Endodermal cell (in vitro differentiated cells): ENCODE data around the gene SLC16A2. TPM values are rescaled to one million over a fixed set of nuclear protein-coding genes. Genes with fewer than 3 reads are reported as not detected.

Experiments
- DNase-seq: peaks from one replicate; pipeline ENCODE4 v3.0.0-alpha.2; 2017
- H3K27ac ChIP-seq: 2 replicates; pipeline ENCODE4 v1.5.1; 2013; ENCODE audit warnings: mild to moderate bottlenecking, low read depth, low read length, moderate library complexity
- H3K27me3 ChIP-seq: 2 replicates; pipeline ENCODE4 v1.6.1; 2013; ENCODE audit warnings: mild to moderate bottlenecking, low read length, moderate library complexity; ENCODE audit not compliant: insufficient read depth, control insufficient read depth, poor library complexity, severe bottlenecking
- H3K36me3 ChIP-seq: 2 replicates; pipeline ENCODE4 v1.7.0; 2013; ENCODE audit warnings: mild to moderate bottlenecking, low read length, moderate library complexity; ENCODE audit not compliant: control insufficient read depth, insufficient read depth
- H3K4me1 ChIP-seq: one replicate; pipeline ENCODE4 v1.7.0; 2013; ENCODE audit warnings: low read length; ENCODE audit not compliant: control insufficient read depth, insufficient read depth
- H3K4me3 ChIP-seq: 2 replicates; pipeline ENCODE4 v1.5.1; 2013; ENCODE audit warnings: mild to moderate bottlenecking, low read length, moderate library complexity
- H3K9ac ChIP-seq: 2 replicates; pipeline ENCODE4 v1.6.1; 2013; ENCODE audit warnings: mild to moderate bottlenecking, low read length, moderate library complexity; ENCODE audit not compliant: poor library complexity, severe bottlenecking; ENCODE audit errors: extremely low read depth
- H3K9me3 ChIP-seq: 2 replicates; pipeline ENCODE4 v1.6.1; 2013; ENCODE audit warnings: mild to moderate bottlenecking, low read length, moderate library complexity; ENCODE audit not compliant: control insufficient read depth
- H3K27ac Mint-ChIP-seq: 2 replicates; pipeline ENCODE4 v1.8.0; 2020; ENCODE audit warnings: mixed read lengths
- H3K27me3 Mint-ChIP-seq: 2 replicates; pipeline ENCODE4 v1.8.0; 2021; ENCODE audit warnings: mild to moderate bottlenecking, mixed read lengths; ENCODE audit not compliant: insufficient read depth
- H3K36me3 Mint-ChIP-seq: 2 replicates; pipeline ENCODE4 v1.8.0; 2020; ENCODE audit warnings: low read depth, mixed read lengths
- H3K4me1 Mint-ChIP-seq: 2 replicates; pipeline ENCODE4 v1.8.0; 2020; ENCODE audit warnings: mixed read lengths
- H3K4me3 Mint-ChIP-seq: 2 replicates; pipeline ENCODE4 v1.8.0; 2020; ENCODE audit warnings: mild to moderate bottlenecking, moderate library complexity, mixed read lengths
- H3K9me3 Mint-ChIP-seq: 2 replicates; pipeline ENCODE4 v1.8.0; 2020; ENCODE audit warnings: mild to moderate bottlenecking, mixed read lengths
- WGBS, 2 experiments: methylation state at CpG; one replicate each; pipeline versions ENCODE4 v1.1.5 to v1.1.7; 2013; ENCODE audit warnings: missing lambda C conversion rate in 2 of 2, mixed read lengths in 1 of 2; ENCODE audit not compliant: insufficient coverage in 1 of 2, insufficient read length in 1 of 2; 5-methylcytosine and 5-hydroxymethylcytosine counted together
- total RNA-seq, 2 donors: library from RNA; stranded (reverse); fragmentation: NEBNext Ultra II Directional in 1 of 2; extraction: Animal tissue kit (Norgen Biotek cat#: 25700) in 1 of 2; gene quantifications; 2 replicates in 1 of 2; 3 replicates in 1 of 2; pipeline ENCODE4 v1.2.1, GENCODE V29; 2021
- TF ChIP-seq, protein P1 (sequence below): fragments of 200-600 bp; sonication (generic); conservative IDR thresholded peaks from 2 replicates; pipeline ENCODE4 v1.5.0; 2021; ENCODE audit warnings: antibody characterized with exemption, mild to moderate bottlenecking

Gene SLC16A2
- total RNA-seq, 2 donors from 2014 or later = 9.1 to 11.6 TPM

DNA sequence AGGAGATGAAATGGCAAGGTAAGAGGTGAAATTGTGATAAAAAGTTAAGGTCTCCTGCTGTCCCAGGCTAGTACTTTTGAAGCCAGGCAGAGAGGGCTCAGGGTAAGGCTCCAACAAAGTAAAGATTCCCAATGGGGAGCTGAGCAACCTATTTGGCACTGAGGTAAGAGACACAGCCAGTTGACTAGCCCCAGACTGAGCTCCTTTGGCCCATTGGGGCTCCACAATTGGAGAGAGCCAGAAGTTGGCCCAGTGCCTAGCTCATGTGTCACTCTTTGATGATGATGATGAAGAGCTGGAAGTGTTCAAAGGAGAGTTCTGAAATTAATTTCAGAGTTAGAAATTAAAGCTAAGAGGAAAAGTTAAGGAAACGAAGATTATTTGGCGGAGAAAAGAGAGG, 98.6 kb downstream of the SLC16A2 start:
- Mint-ChIP-seq H3K9me3 (peaks cover 46% of the 10 kb centered on the region), H3K36me3 (peaks cover 3% of the 10 kb centered on the region), H3K4me3 (no peak overlapping the region), H3K4me1 (no peaks in the 10 kb centered on the region), H3K27me3 (peaks cover 15% of the 10 kb centered on the region), H3K27ac (no peak overlapping the region)
- Histone ChIP-seq H3K36me3 (no peaks in the 10 kb centered on the region), H3K27me3 (peaks cover 11% of the 10 kb centered on the region), H3K4me3 (no peak overlapping the region), H3K9me3 (no peaks in the 10 kb centered on the region), H3K27ac (no peak overlapping the region), H3K4me1 (no peaks in the 10 kb centered on the region), H3K9ac (no peak overlapping the region)
- no peak for DNase-seq
- WGBS, 2 experiments = 94 to 96% methylated on average over 2 of the region's 2 CpGs
- TF ChIP-seq, protein P1, sequence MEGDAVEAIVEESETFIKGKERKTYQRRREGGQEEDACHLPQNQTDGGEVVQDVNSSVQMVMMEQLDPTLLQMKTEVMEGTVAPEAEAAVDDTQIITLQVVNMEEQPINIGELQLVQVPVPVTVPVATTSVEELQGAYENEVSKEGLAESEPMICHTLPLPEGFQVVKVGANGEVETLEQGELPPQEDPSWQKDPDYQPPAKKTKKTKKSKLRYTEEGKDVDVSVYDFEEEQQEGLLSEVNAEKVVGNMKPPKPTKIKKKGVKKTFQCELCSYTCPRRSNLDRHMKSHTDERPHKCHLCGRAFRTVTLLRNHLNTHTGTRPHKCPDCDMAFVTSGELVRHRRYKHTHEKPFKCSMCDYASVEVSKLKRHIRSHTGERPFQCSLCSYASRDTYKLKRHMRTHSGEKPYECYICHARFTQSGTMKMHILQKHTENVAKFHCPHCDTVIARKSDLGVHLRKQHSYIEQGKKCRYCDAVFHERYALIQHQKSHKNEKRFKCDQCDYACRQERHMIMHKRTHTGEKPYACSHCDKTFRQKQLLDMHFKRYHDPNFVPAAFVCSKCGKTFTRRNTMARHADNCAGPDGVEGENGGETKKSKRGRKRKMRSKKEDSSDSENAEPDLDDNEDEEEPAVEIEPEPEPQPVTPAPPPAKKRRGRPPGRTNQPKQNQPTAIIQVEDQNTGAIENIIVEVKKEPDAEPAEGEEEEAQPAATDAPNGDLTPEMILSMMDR = no peak

DNA sequence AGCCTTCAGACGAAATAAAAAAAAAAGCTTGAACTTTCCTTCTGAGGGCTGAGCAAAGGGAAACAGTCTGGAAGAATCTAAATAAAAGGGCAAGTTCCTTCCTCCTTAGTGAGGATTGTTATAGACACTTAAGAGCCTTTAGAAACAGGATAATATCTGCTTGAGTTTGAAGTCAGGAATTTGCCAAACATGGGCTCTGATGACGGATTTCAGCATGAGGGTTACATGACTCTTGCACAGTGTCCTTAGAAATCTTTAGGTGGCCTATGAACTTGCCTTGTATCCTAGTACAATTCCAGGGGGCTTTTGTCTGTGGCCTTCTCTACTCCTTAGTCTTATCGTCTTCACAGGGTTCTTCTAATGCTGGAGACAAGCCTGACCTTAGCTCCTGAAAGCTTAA, 99.0 kb downstream of the SLC16A2 start:
- no peak overlapping the region for H3K9ac ChIP-seq
- H3K27ac ChIP-seq = no peak overlapping the region
- no peaks in the 10 kb centered on the region for H3K4me1 ChIP-seq
- Mint-ChIP-seq H3K4me1 (no peaks in the 10 kb centered on the region), H3K36me3 (peaks cover 3% of the 10 kb centered on the region), H3K27ac (no peak overlapping the region), H3K4me3 (no peak overlapping the region), H3K9me3 (peaks cover 43% of the 10 kb centered on the region), H3K27me3 (peaks cover 18% of the 10 kb centered on the region)
- no peak for DNase-seq
- H3K4me3 ChIP-seq = no peak overlapping the region
- 92 to 100% methylated on average over 1 to 3 of the region's 3 CpGs for WGBS, 2 experiments
- H3K27me3 ChIP-seq = peaks cover 15% of the 10 kb centered on the region
- H3K9me3 ChIP-seq = no peaks in the 10 kb centered on the region
- TF ChIP-seq, protein P1 = no peak
- H3K36me3 ChIP-seq = no peaks in the 10 kb centered on the region

DNA sequence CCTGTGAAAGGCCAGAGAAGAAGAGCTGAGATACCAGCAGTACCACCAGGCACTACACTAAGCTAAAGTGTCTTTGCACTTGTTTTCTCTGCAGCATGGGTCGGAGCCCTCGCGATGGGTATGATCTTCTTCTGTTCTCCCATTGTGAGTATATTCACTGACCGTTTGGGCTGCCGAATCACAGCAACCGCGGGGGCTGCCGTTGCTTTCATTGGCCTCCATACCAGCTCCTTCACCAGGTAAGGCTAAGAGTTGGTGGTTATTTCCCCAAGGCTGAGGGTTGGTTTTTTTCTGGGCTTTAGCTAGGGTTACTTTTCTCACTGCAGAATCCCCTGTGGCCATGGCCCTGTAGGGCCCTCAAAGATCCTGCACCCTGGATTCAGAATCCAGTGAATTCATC, 99.6 kb downstream of the SLC16A2 start:
- no peak overlapping the region for H3K27ac Mint-ChIP-seq

More for the DNA sequence above, 99.6 kb downstream of the SLC16A2 start:
- no peak overlapping the region for H3K4me3 ChIP-seq
- no peaks in the 10 kb centered on the region for H3K36me3 ChIP-seq
- H3K27ac ChIP-seq = no peak overlapping the region
- 88% methylated on average over 8 of the region's 8 CpGs; no CpG with 5 or more reads in 1 of the 2 experiments for WGBS, 2 experiments
- TF ChIP-seq, protein P1 = no peak
- DNase-seq = no peak
- no peak overlapping the region for H3K4me3 Mint-ChIP-seq
- H3K4me1 Mint-ChIP-seq = no peaks in the 10 kb centered on the region
- peaks cover 43% of the 10 kb centered on the region for H3K9me3 Mint-ChIP-seq
- peaks cover 23% of the 10 kb centered on the region for H3K27me3 Mint-ChIP-seq
- H3K9me3 ChIP-seq = no peaks in the 10 kb centered on the region
- peaks cover 3% of the 10 kb centered on the region for H3K36me3 Mint-ChIP-seq
- no peak overlapping the region for H3K9ac ChIP-seq
- H3K27me3 ChIP-seq = peaks cover 21% of the 10 kb centered on the region
- H3K4me1 ChIP-seq = no peaks in the 10 kb centered on the region
